ENCODE results near the gene ERO1B.

The ERO1B gene

GRCh38 chr1:236253119-236253518 lies 28.6 kb downstream of the ERO1B start:
- TF ChIP-seq CTCF (conservative IDR thresholded peaks at IDR 0.05) = no peak
- H3K27ac ChIP-seq = no peak overlapping the region

GRCh38 chr1:236251587-236251986 lies 30.2 kb downstream of the ERO1B start:
- no peak for TF ChIP-seq CTCF (conservative IDR thresholded peaks at IDR 0.05)
- H3K27ac ChIP-seq = no peak overlapping the region

- TF ChIP-seq CTCF (conservative IDR thresholded peaks at IDR 0.05) = no peak
- H3K27ac ChIP-seq = no peak overlapping the region
These were observed 34.5 kb downstream of the ERO1B start for GRCh38 chr1:236247286-236247685.

GRCh38 chr1:236242568-236242967 lies 39.2 kb downstream of the ERO1B start:
- no peak for TF ChIP-seq CTCF (conservative IDR thresholded peaks at IDR 0.05)

GRCh38 chr1:236240675-236241074 lies 41.1 kb downstream of the ERO1B start:
- no peak for TF ChIP-seq CTCF (conservative IDR thresholded peaks at IDR 0.05)

More at GRCh38 chr1:236242568-236242967, 39.2 kb downstream of the ERO1B start:
- H3K27ac ChIP-seq = no peak overlapping the region

GRCh38 chr1:236239092-236239585 lies 42.6 kb downstream of the ERO1B start:
- no peak overlapping the region for H3K27ac ChIP-seq
- TF ChIP-seq CTCF (conservative IDR thresholded peaks at IDR 0.05) = no peak

More at GRCh38 chr1:236240675-236241074, 41.1 kb downstream of the ERO1B start:
- H3K27ac ChIP-seq = no peak overlapping the region

GRCh38 chr1:236235116-236235515 lies 46.6 kb downstream of the ERO1B start:
- no peak for TF ChIP-seq CTCF (conservative IDR thresholded peaks at IDR 0.05)
- no peak overlapping the region for H3K27ac ChIP-seq
